ENCODE measurements around the gene RASAL3. TPM values are rescaled to one million over a fixed set of nuclear protein-coding genes. Genes with fewer than 3 reads are reported as not detected.

The RASAL3 gene
- total RNA-seq, 1 experiment from 2014 or later: not detected

GRCh38 chr19:15429825-15430467, 34.4 kb downstream of the RASAL3 start:
- no peaks in the 10 kb centered on the region for H3F3A ChIP-seq (ENCODE audit: low read length, unreplicated experiment)
- ChIA-PET POLR2A (ENCODE audit: unreplicated experiment) (no interaction called here), CTCF (no interaction called here)
- no peaks in the 10 kb centered on the region for H3K27me3 ChIP-seq (ENCODE audit: low read length)
- BruUV-seq (replicated peaks): no TSS peak
- H3K27ac ChIP-seq (ENCODE audit: low read length): no peak overlapping the region
- no peak overlapping the region for H3K9ac ChIP-seq (ENCODE audit: low read length)
- DNase-seq: no peak
- no peaks in the 10 kb centered on the region for H3K9me3 ChIP-seq (ENCODE audit: low read length)
- H3K4me2 ChIP-seq (ENCODE audit: low read length): no peak overlapping the region
- no peak for ATAC-seq
- peaks cover 15% of the 10 kb centered on the region; the same call in 1 of the 2 replicates for H4K20me1 ChIP-seq (ENCODE audit: low read length)
- no peaks in the 10 kb centered on the region for H3K9me2 ChIP-seq (replicated peaks; ENCODE audit: low read length)
- no peak for TF ChIP-seq EZH2phosphoT487 (IDR thresholded peaks at IDR 0.05; ENCODE audit: borderline replicate concordance, low read length)
- no peak for TF ChIP-seq CTCF (conservative IDR thresholded peaks at IDR 0.05; ENCODE audit: low read depth, low read length)
- TF ChIP-seq EZH2 (IDR thresholded peaks at IDR 0.05; ENCODE audit: low read length, unreplicated experiment): no peak
- H3K4me3 ChIP-seq (ENCODE audit: low read length): no peak overlapping the region
- peaks cover 41% of the 10 kb centered on the region for H3K79me2 ChIP-seq (ENCODE audit: low read length)
- peaks cover 38% of the 10 kb centered on the region for H3K36me3 ChIP-seq (ENCODE audit: low read depth, low read length)
- intact Hi-C loops (cut with micrococcal nuclease): no loop called here
- no peak overlapping the region for H2AFZ ChIP-seq (ENCODE audit: low read length)
- peaks cover 21% of the 10 kb centered on the region for H3K4me1 ChIP-seq (ENCODE audit: insufficient read depth, low read length)

GRCh38 chr19:15428956-15429824, 35.2 kb downstream of the RASAL3 start:
- Histone ChIP-seq H3K9me3 (ENCODE audit: low read length) (no peaks in the 10 kb centered on the region), H3K4me1 (ENCODE audit: insufficient read depth, low read length) (peaks cover 21% of the 10 kb centered on the region), H3K9ac (ENCODE audit: low read length) (no peak overlapping the region), H3K4me3 (ENCODE audit: low read length) (no peak overlapping the region), H2AFZ (ENCODE audit: low read length) (no peak overlapping the region), H3K4me2 (ENCODE audit: low read length) (no peak overlapping the region), H3K27ac (ENCODE audit: low read length) (no peak overlapping the region), H3K36me3 (ENCODE audit: low read depth, low read length) (peaks cover 46% of the 10 kb centered on the region), H3F3A (ENCODE audit: low read length, unreplicated experiment) (no peaks in the 10 kb centered on the region), H3K79me2 (ENCODE audit: low read length) (peaks cover 41% of the 10 kb centered on the region), H3K9me2 (replicated peaks; ENCODE audit: low read length) (no peaks in the 10 kb centered on the region), H4K20me1 (ENCODE audit: low read length) (peaks cover 15% of the 10 kb centered on the region; the same call in 1 of the 2 replicates), H3K27me3 (ENCODE audit: low read length) (no peaks in the 10 kb centered on the region)
- ChIA-PET CTCF (no interaction called here), POLR2A (ENCODE audit: unreplicated experiment) (no interaction called here)
- DNase-seq (no peak), ATAC-seq (no peak)
- no TSS peak for BruUV-seq (replicated peaks)
- intact Hi-C loops (cut with micrococcal nuclease): no loop called here
- TF ChIP-seq EZH2phosphoT487 (IDR thresholded peaks at IDR 0.05; ENCODE audit: borderline replicate concordance, low read length): no peak
- TF ChIP-seq EZH2 (IDR thresholded peaks at IDR 0.05; ENCODE audit: low read length, unreplicated experiment): no peak
- TF ChIP-seq CTCF (conservative IDR thresholded peaks at IDR 0.05; ENCODE audit: low read depth, low read length): no peak

Data from PC-3 (cell line).